CD4-positive, alpha-beta memory T cell (primary cell): ENCODE results near the gene DHCR24. TPM values are rescaled to one million over a fixed set of nuclear protein-coding genes. Genes with fewer than 3 reads are reported as not detected.

Experiments
- CTCF ChIA-PET: fragments of 350-600 bp; sonication (Branson Sonifier 250); formaldehyde crosslinking; loops from one replicate; lab custom pipeline; 2021; ENCODE audit warnings: inconsistent platforms; ENCODE audit not compliant: partially characterized antibody; lab: Charles Lee
- POLR2A ChIA-PET: fragments of 350-600 bp; sonication (Branson Sonifier 250); formaldehyde crosslinking; loops from one replicate; lab custom pipeline; 2021; ENCODE audit not compliant: partially characterized antibody; lab: Charles Lee
- DNase-seq, 5 donors: peaks; one replicate each; pipeline versions ENCODE4 v3.0.0 to v3.0.0-alpha.2; 2020 to 2022; ENCODE audit warnings: mixed read lengths in 1 of 5
- H3K27ac ChIP-seq: one replicate; pipeline ENCODE4 v1.7.0; 2013; ENCODE audit warnings: low read depth, low read length
- H3K27me3 ChIP-seq: 2 replicates; pipeline ENCODE4 v1.7.0; 2013; ENCODE audit warnings: mild to moderate bottlenecking, low read length, moderate library complexity; ENCODE audit not compliant: insufficient read depth
- H3K36me3 ChIP-seq: 2 replicates; pipeline ENCODE4 v1.7.0; 2013; ENCODE audit warnings: mild to moderate bottlenecking, low read length, moderate library complexity; ENCODE audit not compliant: insufficient read depth
- H3K4me1 ChIP-seq: 2 replicates; pipeline ENCODE4 v1.7.0; 2013; ENCODE audit warnings: mild to moderate bottlenecking, low read length, moderate library complexity; ENCODE audit not compliant: insufficient read depth
- H3K4me3 ChIP-seq, 2 donors: one replicate each; pipeline ENCODE4 v1.7.0; 2013; ENCODE audit warnings: low read length in 2 of 2, mild to moderate bottlenecking in 1 of 2
- H3K9me3 ChIP-seq, 2 donors: one replicate each; pipeline ENCODE4 v1.7.0; 2013; ENCODE audit warnings: low read length in 2 of 2, control low read depth in 1 of 2; ENCODE audit not compliant: control insufficient read depth in 1 of 2
- H3K27ac Mint-ChIP-seq, 7 donors: one replicate each; pipeline ENCODE4 v1.8.0; 2020 to 2021; ENCODE audit warnings: mixed read lengths in 7 of 7, mild to moderate bottlenecking in 6 of 7, inconsistent platforms in 3 of 7, moderate library complexity in 3 of 7
- H3K27me3 Mint-ChIP-seq, 2 donors: one replicate each; pipeline ENCODE4 v1.8.0; 2020 to 2021; ENCODE audit warnings: mixed read lengths in 2 of 2
- H3K36me3 Mint-ChIP-seq, 2 donors: one replicate each; pipeline ENCODE4 v1.8.0; 2020 to 2021; ENCODE audit warnings: mixed read lengths in 2 of 2, inconsistent platforms in 1 of 2, mild to moderate bottlenecking in 1 of 2
- H3K4me1 Mint-ChIP-seq, 4 donors: one replicate each; pipeline ENCODE4 v1.8.0; 2020 to 2021; ENCODE audit warnings: mixed read lengths in 4 of 4, mild to moderate bottlenecking in 1 of 4
- H3K4me3 Mint-ChIP-seq, 8 donors: one replicate each; pipeline ENCODE4 v1.8.0; 2020 to 2021; ENCODE audit warnings: mixed read lengths in 8 of 8, mild to moderate bottlenecking in 7 of 8, moderate library complexity in 6 of 8, inconsistent platforms in 3 of 8
- H3K9me3 Mint-ChIP-seq, 8 donors: one replicate each; pipeline ENCODE4 v1.8.0; 2020 to 2021; ENCODE audit warnings: mixed read lengths in 8 of 8, mild to moderate bottlenecking in 5 of 8, inconsistent platforms in 3 of 8, moderate library complexity in 1 of 8
- intact Hi-C: fragments of 100-400 bp; cut with micrococcal nuclease; formaldehyde crosslinking; loops from one replicate; pipeline ENCODE4 v1.15.1; 2023
- polyA plus RNA-seq, 2 donors: library from polyadenylated mRNA; unstranded; fragments of 300-500 nt; fragmentation: Illumina TruSeq; gene quantifications; one replicate each; pipeline ENCODE4 v1.2.3, GENCODE V29; 2021
- total RNA-seq, 2 experiments: library from RNA; stranded (reverse); gene quantifications; one replicate each; pipeline ENCODE4 v1.2.3, GENCODE V29; 2021

Gene DHCR24
- total and polyA plus RNA-seq, 4 experiments from 2014 or later: 5.9 to 9.9 (median 7.3) TPM

- Histone ChIP-seq H3K9me3 (no peaks in the 10 kb centered on the region), H3K4me1 (no peaks in the 10 kb centered on the region), H3K4me3 (no peak overlapping the region), H3K27ac (no peak overlapping the region), H3K36me3 (no peaks in the 10 kb centered on the region), H3K27me3 (no peaks in the 10 kb centered on the region)
- DNase-seq: no peak
- Mint-ChIP-seq H3K4me1 (no peaks in the 10 kb centered on the region), H3K4me3 (no peak overlapping the region), H3K9me3 (peaks cover 0 to 2% (median 0%) of the 10 kb centered on the region in 8 donors), H3K27ac (no peak overlapping the region), H3K27me3 (no peaks in the 10 kb centered on the region), H3K36me3 (no peaks in the 10 kb centered on the region)
- ChIA-PET POLR2A (no interaction called here), CTCF (no interaction called here)
- intact Hi-C loops: no loop called here
Observed at GRCh38 chr1:54842963-54843362, 44.0 kb downstream of the DHCR24 start.

GRCh38 chr1:54842206-54842915 is 44.6 kb downstream of the DHCR24 start:
- Mint-ChIP-seq H3K4me3 (no peak overlapping the region), H3K9me3 (no peaks in the 10 kb centered on the region), H3K4me1 (no peaks in the 10 kb centered on the region), H3K36me3 (no peaks in the 10 kb centered on the region), H3K27ac (no peak overlapping the region), H3K27me3 (no peaks in the 10 kb centered on the region)
- H3K27me3 ChIP-seq: no peaks in the 10 kb centered on the region
- H3K4me3 ChIP-seq: no peak overlapping the region
- CTCF ChIA-PET: no interaction called here
- no peak overlapping the region for H3K27ac ChIP-seq
- H3K9me3 ChIP-seq: no peaks in the 10 kb centered on the region
- POLR2A ChIA-PET: no interaction called here
- intact Hi-C loops: no loop called here
- H3K4me1 ChIP-seq: no peaks in the 10 kb centered on the region
- no peak for DNase-seq
- H3K36me3 ChIP-seq: no peaks in the 10 kb centered on the region

- ChIA-PET CTCF (no interaction called here), POLR2A (no interaction called here)
- no peaks in the 10 kb centered on the region for H3K9me3 ChIP-seq
- no peaks in the 10 kb centered on the region for H3K36me3 ChIP-seq
- H3K4me1 ChIP-seq: no peaks in the 10 kb centered on the region
- no peaks in the 10 kb centered on the region for H3K27me3 ChIP-seq
- H3K4me3 ChIP-seq: no peak overlapping the region
- Mint-ChIP-seq H3K36me3 (no peaks in the 10 kb centered on the region), H3K4me1 (no peaks in the 10 kb centered on the region), H3K9me3 (no peaks in the 10 kb centered on the region), H3K27me3 (no peaks in the 10 kb centered on the region), H3K4me3 (no peak overlapping the region), H3K27ac (peak overlapping the region in 1 of 7 donors; percentile 13)
- DNase-seq: no peak
- H3K27ac ChIP-seq: no peak overlapping the region
- intact Hi-C loops: no loop called here
Observed at GRCh38 chr1:54839824-54840223, 47.2 kb downstream of the DHCR24 start.

- no peak overlapping the region for H3K4me3 Mint-ChIP-seq
- no peaks in the 10 kb centered on the region for H3K9me3 Mint-ChIP-seq
- no peaks in the 10 kb centered on the region for H3K36me3 Mint-ChIP-seq
- no peaks in the 10 kb centered on the region for H3K27me3 Mint-ChIP-seq
- no peaks in the 10 kb centered on the region for H3K27me3 ChIP-seq
- intact Hi-C loops: no loop called here
- no peak for DNase-seq
- H3K36me3 ChIP-seq: no peaks in the 10 kb centered on the region
- H3K4me1 ChIP-seq: no peaks in the 10 kb centered on the region
- H3K27ac Mint-ChIP-seq: peak overlapping the region in 1 of 7 donors; percentile 52
- H3K4me1 Mint-ChIP-seq: no peaks in the 10 kb centered on the region
- no peak overlapping the region for H3K4me3 ChIP-seq
- POLR2A ChIA-PET: no interaction called here
- H3K27ac ChIP-seq: no peak overlapping the region
- CTCF ChIA-PET: no interaction called here
- H3K9me3 ChIP-seq: no peaks in the 10 kb centered on the region
Observed at GRCh38 chr1:54838565-54839180, 48.3 kb downstream of the DHCR24 start.

GRCh38 chr1:54837002-54837853 is 49.8 kb downstream of the DHCR24 start:
- Histone ChIP-seq H3K9me3 (no peaks in the 10 kb centered on the region), H3K36me3 (no peaks in the 10 kb centered on the region), H3K27ac (no peak overlapping the region), H3K27me3 (no peaks in the 10 kb centered on the region), H3K4me1 (no peaks in the 10 kb centered on the region), H3K4me3 (no peak overlapping the region)
- POLR2A ChIA-PET: no interaction called here
- Mint-ChIP-seq H3K4me3 (no peak overlapping the region), H3K27me3 (no peaks in the 10 kb centered on the region), H3K36me3 (no peaks in the 10 kb centered on the region), H3K9me3 (no peaks in the 10 kb centered on the region), H3K4me1 (no peaks in the 10 kb centered on the region), H3K27ac (no peak overlapping the region)
- DNase-seq: no peak
- CTCF ChIA-PET: no interaction called here
- intact Hi-C loops: no loop called here

GRCh38 chr1:54836594-54836993 is 50.4 kb downstream of the DHCR24 start:
- Mint-ChIP-seq H3K9me3 (peaks cover 0 to under 1% (median under 1%) of the 10 kb centered on the region in 8 donors), H3K4me3 (no peak overlapping the region), H3K36me3 (no peaks in the 10 kb centered on the region), H3K4me1 (no peaks in the 10 kb centered on the region), H3K27ac (no peak overlapping the region), H3K27me3 (peaks cover 0 to under 1% of the 10 kb centered on the region in 2 donors)
- ChIA-PET POLR2A (no interaction called here), CTCF (no interaction called here)
- Histone ChIP-seq H3K36me3 (no peaks in the 10 kb centered on the region), H3K4me1 (no peaks in the 10 kb centered on the region), H3K4me3 (no peak overlapping the region), H3K27ac (no peak overlapping the region), H3K27me3 (no peaks in the 10 kb centered on the region), H3K9me3 (no peaks in the 10 kb centered on the region)
- intact Hi-C loops: no loop called here
- DNase-seq: no peak

- intact Hi-C loops: no loop called here
- H3K36me3 Mint-ChIP-seq: peaks cover 1 to 2% of the 10 kb centered on the region in 2 donors
- no peak overlapping the region for H3K27ac Mint-ChIP-seq
- no peaks in the 10 kb centered on the region for H3K4me1 Mint-ChIP-seq
- no peak for DNase-seq
- Histone ChIP-seq H3K27me3 (no peaks in the 10 kb centered on the region), H3K27ac (no peak overlapping the region), H3K4me3 (no peak overlapping the region), H3K4me1 (no peaks in the 10 kb centered on the region), H3K36me3 (no peaks in the 10 kb centered on the region), H3K9me3 (no peaks in the 10 kb centered on the region)
- ChIA-PET POLR2A (no interaction called here), CTCF (no interaction called here)
- peaks cover 0 to 7% (median 5%) of the 10 kb centered on the region in 8 donors for H3K9me3 Mint-ChIP-seq
- H3K4me3 Mint-ChIP-seq: no peak overlapping the region
- H3K27me3 Mint-ChIP-seq: peaks cover 0 to 2% of the 10 kb centered on the region in 2 donors
Observed at GRCh38 chr1:54835970-54836369, 51.0 kb downstream of the DHCR24 start.
